ENCODE results near the gene IFFO2.

DNA sequence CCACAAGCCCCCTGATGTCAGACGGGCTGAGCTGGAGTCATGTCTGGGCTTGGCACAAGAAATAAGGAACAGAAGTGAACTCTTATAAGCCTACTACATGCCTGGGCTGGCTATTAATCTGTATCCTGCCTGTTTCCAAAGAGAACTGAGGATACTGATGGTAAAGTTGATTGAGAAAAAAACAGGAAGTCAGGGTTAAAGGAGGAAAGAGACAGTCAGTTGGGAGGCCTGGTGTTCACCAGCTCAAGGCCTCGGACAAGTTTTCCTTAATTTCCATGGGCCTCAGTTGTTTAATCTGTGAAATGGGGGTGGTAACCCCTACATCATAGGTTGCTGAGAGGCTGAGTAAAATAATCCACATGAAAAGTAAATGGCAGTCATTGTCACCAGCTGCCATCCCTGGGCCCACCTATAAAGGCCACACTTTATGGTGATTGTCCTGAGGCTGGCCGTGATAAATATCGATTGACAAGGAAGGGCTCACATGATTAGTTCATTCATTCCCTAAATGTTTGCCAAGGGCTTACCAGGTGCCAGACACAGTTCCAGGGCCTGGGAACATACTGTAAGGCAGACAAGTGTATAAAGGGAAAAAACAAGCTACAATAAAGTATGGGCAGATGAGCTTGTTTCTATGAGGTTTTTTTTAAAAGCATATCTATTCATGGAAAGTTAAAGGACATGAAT, 57.0 kb downstream of the IFFO2 start:
- TF ChIP-seq, protein P1, sequence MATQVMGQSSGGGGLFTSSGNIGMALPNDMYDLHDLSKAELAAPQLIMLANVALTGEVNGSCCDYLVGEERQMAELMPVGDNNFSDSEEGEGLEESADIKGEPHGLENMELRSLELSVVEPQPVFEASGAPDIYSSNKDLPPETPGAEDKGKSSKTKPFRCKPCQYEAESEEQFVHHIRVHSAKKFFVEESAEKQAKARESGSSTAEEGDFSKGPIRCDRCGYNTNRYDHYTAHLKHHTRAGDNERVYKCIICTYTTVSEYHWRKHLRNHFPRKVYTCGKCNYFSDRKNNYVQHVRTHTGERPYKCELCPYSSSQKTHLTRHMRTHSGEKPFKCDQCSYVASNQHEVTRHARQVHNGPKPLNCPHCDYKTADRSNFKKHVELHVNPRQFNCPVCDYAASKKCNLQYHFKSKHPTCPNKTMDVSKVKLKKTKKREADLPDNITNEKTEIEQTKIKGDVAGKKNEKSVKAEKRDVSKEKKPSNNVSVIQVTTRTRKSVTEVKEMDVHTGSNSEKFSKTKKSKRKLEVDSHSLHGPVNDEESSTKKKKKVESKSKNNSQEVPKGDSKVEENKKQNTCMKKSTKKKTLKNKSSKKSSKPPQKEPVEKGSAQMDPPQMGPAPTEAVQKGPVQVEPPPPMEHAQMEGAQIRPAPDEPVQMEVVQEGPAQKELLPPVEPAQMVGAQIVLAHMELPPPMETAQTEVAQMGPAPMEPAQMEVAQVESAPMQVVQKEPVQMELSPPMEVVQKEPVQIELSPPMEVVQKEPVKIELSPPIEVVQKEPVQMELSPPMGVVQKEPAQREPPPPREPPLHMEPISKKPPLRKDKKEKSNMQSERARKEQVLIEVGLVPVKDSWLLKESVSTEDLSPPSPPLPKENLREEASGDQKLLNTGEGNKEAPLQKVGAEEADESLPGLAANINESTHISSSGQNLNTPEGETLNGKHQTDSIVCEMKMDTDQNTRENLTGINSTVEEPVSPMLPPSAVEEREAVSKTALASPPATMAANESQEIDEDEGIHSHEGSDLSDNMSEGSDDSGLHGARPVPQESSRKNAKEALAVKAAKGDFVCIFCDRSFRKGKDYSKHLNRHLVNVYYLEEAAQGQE (IDR thresholded peaks at IDR 0.05; ENCODE audit: low read depth), result no peak
- TF ChIP-seq, protein P2, sequence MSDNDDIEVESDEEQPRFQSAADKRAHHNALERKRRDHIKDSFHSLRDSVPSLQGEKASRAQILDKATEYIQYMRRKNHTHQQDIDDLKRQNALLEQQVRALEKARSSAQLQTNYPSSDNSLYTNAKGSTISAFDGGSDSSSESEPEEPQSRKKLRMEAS (IDR thresholded peaks at IDR 0.05), result no peak
- TF ChIP-seq TAF1 (IDR thresholded peaks at IDR 0.05; ENCODE audit: low read depth) (no peak), EP300 (IDR thresholded peaks at IDR 0.05; ENCODE audit: borderline replicate concordance) (no peak), RAD21 (IDR thresholded peaks at IDR 0.05; ENCODE audit: low read depth) (no peak), FOXM1 (IDR thresholded peaks at IDR 0.05; ENCODE audit: borderline replicate concordance, low read depth) (no peak)

Measured in Ishikawa (cell line).